Measurements from ENCODE around the gene RAB40C.

The RAB40C gene

GRCh38 chr16:649631-650030, 59.8 kb downstream of the RAB40C start:
- TF ChIP-seq POLR2A (IDR thresholded peaks at IDR 0.05; ENCODE audit: low read depth, low read length), result no peak
- no peak for TF ChIP-seq TAF1 (IDR thresholded peaks at IDR 0.05; ENCODE audit: borderline replicate concordance, low read depth, low read length)
- no peak for TF ChIP-seq POLR2AphosphoS5 (IDR thresholded peaks at IDR 0.05; ENCODE audit: low read depth, low read length)
- FAIRE-seq, result peak; percentile 54
- peak; percentile 70 for DNase-seq (ENCODE audit: insufficient read length)

- TF ChIP-seq POLR2A (IDR thresholded peaks at IDR 0.05; ENCODE audit: low read depth, low read length) (no peak), TAF1 (IDR thresholded peaks at IDR 0.05; ENCODE audit: borderline replicate concordance, low read depth, low read length) (no peak), POLR2AphosphoS5 (IDR thresholded peaks at IDR 0.05; ENCODE audit: low read depth, low read length) (no peak)
- DNase-seq (ENCODE audit: insufficient read length) (no peak), FAIRE-seq (no peak)
These were observed 62.0 kb downstream of the RAB40C start for GRCh38 chr16:651844-652243.

- no peak for TF ChIP-seq TAF1 (IDR thresholded peaks at IDR 0.05; ENCODE audit: borderline replicate concordance, low read depth, low read length)
- no peak for TF ChIP-seq POLR2AphosphoS5 (IDR thresholded peaks at IDR 0.05; ENCODE audit: low read depth, low read length)
- TF ChIP-seq POLR2A (IDR thresholded peaks at IDR 0.05; ENCODE audit: low read depth, low read length), result no peak
- DNase-seq (ENCODE audit: insufficient read length), result no peak
- no peak for FAIRE-seq
These were observed 62.8 kb downstream of the RAB40C start for GRCh38 chr16:652454-653305.

- DNase-seq (ENCODE audit: insufficient read length) (no peak), FAIRE-seq (no peak)
- TF ChIP-seq POLR2AphosphoS5 (IDR thresholded peaks at IDR 0.05; ENCODE audit: low read depth, low read length) (no peak), TAF1 (IDR thresholded peaks at IDR 0.05; ENCODE audit: borderline replicate concordance, low read depth, low read length) (no peak), POLR2A (IDR thresholded peaks at IDR 0.05; ENCODE audit: low read depth, low read length) (no peak)
These were observed 64.2 kb downstream of the RAB40C start for GRCh38 chr16:654034-654433.

- no peak for DNase-seq (ENCODE audit: insufficient read length)
- FAIRE-seq, result no peak
- TF ChIP-seq POLR2AphosphoS5 (IDR thresholded peaks at IDR 0.05; ENCODE audit: low read depth, low read length) (no peak), POLR2A (IDR thresholded peaks at IDR 0.05; ENCODE audit: low read depth, low read length) (no peak), TAF1 (IDR thresholded peaks at IDR 0.05; ENCODE audit: borderline replicate concordance, low read depth, low read length) (no peak)
These were observed 67.6 kb downstream of the RAB40C start for GRCh38 chr16:657487-657886.

GRCh38 chr16:658679-659571, 69.1 kb downstream of the RAB40C start:
- DNase-seq (ENCODE audit: insufficient read length) (no peak), FAIRE-seq (no peak)
- TF ChIP-seq POLR2A (IDR thresholded peaks at IDR 0.05; ENCODE audit: low read depth, low read length) (no peak), POLR2AphosphoS5 (IDR thresholded peaks at IDR 0.05; ENCODE audit: low read depth, low read length) (no peak)

GRCh38 chr16:659618-660017, 69.8 kb downstream of the RAB40C start:
- DNase-seq (ENCODE audit: insufficient read length) (no peak), FAIRE-seq (no peak)
- TF ChIP-seq TAF1 (IDR thresholded peaks at IDR 0.05; ENCODE audit: borderline replicate concordance, low read depth, low read length) (no peak), POLR2AphosphoS5 (IDR thresholded peaks at IDR 0.05; ENCODE audit: low read depth, low read length) (no peak), POLR2A (IDR thresholded peaks at IDR 0.05; ENCODE audit: low read depth, low read length) (no peak)

- no peak for DNase-seq (ENCODE audit: insufficient read length)
- no peak for FAIRE-seq
- TF ChIP-seq POLR2AphosphoS5 (IDR thresholded peaks at IDR 0.05; ENCODE audit: low read depth, low read length) (no peak), POLR2A (IDR thresholded peaks at IDR 0.05; ENCODE audit: low read depth, low read length) (no peak), TAF1 (IDR thresholded peaks at IDR 0.05; ENCODE audit: borderline replicate concordance, low read depth, low read length) (no peak)
These were observed 70.2 kb downstream of the RAB40C start for GRCh38 chr16:660132-660458.

GRCh38 chr16:660459-661183, 70.8 kb downstream of the RAB40C start:
- DNase-seq (ENCODE audit: insufficient read length) (peak; percentile 89), FAIRE-seq (no peak)
- TF ChIP-seq POLR2A (IDR thresholded peaks at IDR 0.05; ENCODE audit: low read depth, low read length), result no peak
- no peak for TF ChIP-seq POLR2AphosphoS5 (IDR thresholded peaks at IDR 0.05; ENCODE audit: low read depth, low read length)
- TF ChIP-seq TAF1 (IDR thresholded peaks at IDR 0.05; ENCODE audit: borderline replicate concordance, low read depth, low read length), result no peak

GRCh38 chr16:661184-661821, 71.4 kb downstream of the RAB40C start:
- no peak for FAIRE-seq
- DNase-seq (ENCODE audit: insufficient read length), result no peak
- TF ChIP-seq TAF1 (IDR thresholded peaks at IDR 0.05; ENCODE audit: borderline replicate concordance, low read depth, low read length) (no peak), POLR2A (IDR thresholded peaks at IDR 0.05; ENCODE audit: low read depth, low read length) (no peak; the same call in 1 of the 2 replicates), POLR2AphosphoS5 (IDR thresholded peaks at IDR 0.05; ENCODE audit: low read depth, low read length) (no peak)

GRCh38 chr16:662095-662494, 72.2 kb downstream of the RAB40C start:
- DNase-seq (ENCODE audit: insufficient read length) (no peak), FAIRE-seq (no peak)
- TF ChIP-seq POLR2AphosphoS5 (IDR thresholded peaks at IDR 0.05; ENCODE audit: low read depth, low read length), result no peak
- TF ChIP-seq POLR2A (IDR thresholded peaks at IDR 0.05; ENCODE audit: low read depth, low read length), result no peak
- no peak for TF ChIP-seq TAF1 (IDR thresholded peaks at IDR 0.05; ENCODE audit: borderline replicate concordance, low read depth, low read length)
